ENCODE measurements around the gene RAB40B.
A peak's percentile ranks its signal among the peaks of the same experiment; 100 is the strongest.

The RAB40B gene

DNA sequence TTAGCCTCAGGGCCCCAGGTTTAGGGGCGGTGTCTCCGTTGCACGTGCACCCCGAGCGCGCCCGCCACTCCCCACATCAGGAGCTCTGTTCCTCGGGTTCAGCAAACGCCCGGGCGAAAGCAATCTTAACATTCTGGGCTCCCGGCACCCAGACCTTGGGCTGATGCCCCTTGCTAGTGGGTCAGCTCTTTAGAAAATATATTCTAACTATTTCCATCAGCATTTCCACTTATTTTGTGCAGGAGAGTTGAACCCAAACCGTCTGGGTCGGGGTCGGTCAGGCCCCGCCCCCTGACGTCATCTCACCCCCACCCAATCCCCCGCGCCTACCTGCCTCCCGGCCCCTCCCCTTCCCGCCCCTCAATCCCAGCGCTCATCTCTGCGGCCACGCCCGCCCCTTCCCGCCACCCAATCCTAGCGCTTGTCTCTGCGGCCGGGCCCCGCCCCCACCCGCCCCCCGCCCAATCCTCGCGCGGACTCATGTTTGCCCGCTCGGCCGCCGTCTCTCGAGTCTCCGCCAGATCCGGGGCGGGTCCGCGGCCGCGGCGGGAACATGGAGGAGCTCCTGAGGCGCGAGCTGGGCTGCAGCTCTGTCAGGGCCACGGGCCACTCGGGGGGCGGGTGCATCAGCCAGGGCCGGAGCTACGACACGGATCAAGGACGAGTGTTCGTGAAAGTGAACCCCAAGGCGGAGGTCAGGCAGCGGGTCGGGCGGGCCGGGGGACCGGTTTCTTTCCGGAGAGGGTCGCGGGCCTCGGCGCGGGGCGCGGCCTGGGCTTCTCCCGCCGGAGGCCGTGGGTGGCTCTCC, 17.9 kb upstream of the RAB40B start, which contains the start of gene FN3KRP:
TSS of gene FN3KRP (plus strand) at position 504 of the 808 bp plus-strand sequence. CDS start at position 554, 50 bp downstream.
- DNase-seq: peak; percentile 91

DNA sequence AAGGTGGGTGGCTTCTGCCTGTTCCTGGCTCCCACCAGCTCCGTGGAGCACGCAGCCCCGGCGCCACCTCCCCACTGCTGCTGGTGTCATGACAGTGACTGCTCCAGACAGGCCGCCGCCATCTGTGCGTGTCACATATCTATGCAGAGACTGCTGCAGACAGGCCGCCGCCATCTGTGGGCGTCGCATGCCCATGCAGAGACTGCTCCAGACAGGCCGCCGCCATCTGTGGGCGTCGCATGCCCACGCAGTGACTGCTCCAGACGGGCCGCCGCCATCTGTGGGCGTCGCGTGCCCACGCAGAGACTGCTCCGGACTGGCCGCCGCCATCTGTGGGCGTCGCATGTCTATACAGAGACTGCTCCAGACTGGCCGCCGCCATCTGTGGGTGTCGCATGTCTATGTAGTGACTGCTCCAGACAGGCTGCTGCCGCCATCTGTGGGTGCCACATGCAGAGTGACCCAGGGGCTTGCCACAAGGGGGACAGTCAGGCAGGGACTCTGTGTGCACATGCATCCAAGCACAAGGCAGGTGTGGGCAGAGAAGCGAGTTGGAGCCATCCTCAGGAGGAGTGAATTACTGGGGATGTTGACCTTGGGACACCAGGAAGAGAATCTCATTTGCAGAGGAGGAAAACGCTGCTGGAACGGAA, 14.7 kb upstream of the RAB40B start:
- no peak for DNase-seq

GRCh38 chr17:82710499-82711232, 12.2 kb upstream of the RAB40B start:
- DNase-seq: no peak

GRCh38 chr17:82709676-82710498, 11.4 kb upstream of the RAB40B start:
- no peak for DNase-seq

DNA sequence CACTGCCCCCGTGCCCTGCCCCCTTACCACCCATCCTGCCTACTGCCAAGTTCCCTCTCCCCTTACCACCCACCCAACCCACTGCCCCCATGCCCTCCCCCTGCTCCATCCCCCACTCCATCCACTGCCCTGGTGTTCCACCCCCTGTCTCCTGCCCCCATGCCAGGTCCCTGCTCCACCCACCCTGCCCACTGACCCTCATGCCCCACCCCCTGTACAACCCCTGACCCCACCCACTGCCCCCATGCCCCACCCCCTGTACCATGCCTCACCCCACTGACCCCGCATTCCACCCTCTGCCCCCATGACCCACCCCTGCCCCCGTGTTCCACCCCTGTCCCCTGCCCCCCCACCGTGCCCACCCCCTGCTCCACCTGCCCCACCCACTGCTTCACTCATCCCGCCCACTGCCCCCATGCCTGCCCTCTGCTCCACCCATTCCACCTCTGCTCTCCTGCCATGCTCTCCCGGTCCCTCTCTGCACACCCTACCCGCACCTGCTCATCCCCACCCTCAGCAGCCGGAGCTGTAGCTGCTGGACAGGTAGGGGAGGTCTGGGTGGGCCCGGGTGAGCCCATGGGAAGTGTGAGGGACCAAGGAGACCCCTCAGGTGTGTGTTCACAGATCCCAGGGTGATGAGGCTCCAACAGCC, 10.7 kb upstream of the RAB40B start:
- no peak for DNase-seq

DNA sequence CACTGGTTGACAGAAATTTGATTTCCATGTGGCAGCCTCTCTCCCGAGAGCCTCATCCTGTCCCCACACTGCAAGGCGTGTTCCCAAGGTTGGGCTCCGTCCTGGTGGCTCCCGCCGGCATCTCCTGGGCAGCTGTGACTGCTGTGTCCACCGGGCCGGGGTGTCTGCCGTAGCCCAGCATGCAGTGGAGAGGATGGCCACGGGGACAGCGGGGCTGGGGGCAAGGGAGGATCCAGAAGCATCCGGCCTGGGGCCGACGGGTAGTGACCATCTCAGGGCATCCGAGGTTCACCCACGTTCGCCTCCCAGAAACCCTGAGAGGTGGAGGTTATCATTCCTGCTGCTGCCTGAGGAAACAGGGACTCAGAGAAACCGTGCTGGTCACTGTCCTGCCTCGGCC, 7.3 kb upstream of the RAB40B start:
- no peak for DNase-seq

DNA sequence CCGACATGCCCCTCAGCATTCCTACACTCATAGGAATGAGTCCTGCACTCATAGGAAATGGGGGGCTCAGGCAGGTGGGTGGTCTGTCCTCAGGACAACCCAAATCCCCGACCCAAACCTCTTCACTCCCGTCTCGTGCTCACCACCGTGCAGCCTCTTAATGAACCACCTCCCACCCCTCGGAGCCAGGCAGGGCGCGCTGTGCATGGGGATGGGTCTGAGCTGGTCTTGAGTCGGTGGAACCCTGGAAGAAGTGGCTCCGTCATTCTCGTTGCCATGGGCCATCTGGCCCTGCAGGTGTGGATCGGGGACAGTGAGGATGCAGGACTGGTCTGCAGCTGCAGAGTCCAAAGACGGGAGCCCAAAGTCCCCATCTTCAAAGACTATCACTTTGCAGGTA, 6.4 kb upstream of the RAB40B start:
- no peak for DNase-seq

DNA sequence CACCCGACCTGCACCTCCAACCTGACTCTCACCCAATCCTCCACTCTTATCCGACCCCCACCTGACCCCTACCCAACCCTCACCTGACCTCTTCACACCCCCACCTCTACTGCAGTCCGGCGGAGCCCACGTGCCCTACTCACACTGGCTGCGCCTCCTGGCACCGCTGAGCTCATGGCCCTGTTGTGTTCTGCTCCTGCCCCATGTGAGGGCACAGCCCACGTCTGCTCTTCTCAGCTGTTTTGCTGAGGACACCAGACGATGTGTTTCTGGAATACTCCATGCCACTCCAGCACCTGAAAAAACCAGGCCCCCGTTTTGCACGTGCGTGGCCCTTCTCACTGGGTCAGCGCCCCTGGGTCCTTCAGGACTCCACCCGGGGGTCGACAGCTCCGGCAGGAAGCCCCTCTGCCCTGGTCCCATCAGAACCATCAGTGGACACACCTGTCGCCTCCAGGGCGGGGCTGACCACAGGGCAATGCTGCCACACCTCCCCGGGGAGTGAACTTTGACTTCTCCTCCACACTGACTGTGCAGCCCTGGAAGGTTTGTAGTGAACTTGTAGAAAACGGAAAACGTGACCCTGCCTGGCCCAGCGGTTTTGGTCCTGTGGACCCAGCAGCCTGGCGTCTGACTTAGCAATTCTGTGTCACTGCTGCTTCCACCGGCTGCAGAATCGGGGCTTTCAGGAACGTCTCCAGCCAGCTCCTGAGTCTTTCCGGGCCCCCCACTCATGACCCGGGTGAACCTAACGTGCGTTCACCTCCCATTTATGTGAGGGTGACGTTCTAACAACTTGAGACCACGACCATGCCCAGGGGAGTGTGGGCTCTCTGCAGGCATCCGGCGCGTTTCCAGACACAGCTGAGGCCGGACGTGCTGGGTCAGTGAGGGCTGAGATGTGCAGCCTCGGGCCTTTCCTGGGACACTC, 5.7 kb upstream of the RAB40B start:
- no peak for DNase-seq

- DNase-seq: no peak
Measured at GRCh38 chr17:82703036-82703745, 4.7 kb upstream of the RAB40B start.

DNA sequence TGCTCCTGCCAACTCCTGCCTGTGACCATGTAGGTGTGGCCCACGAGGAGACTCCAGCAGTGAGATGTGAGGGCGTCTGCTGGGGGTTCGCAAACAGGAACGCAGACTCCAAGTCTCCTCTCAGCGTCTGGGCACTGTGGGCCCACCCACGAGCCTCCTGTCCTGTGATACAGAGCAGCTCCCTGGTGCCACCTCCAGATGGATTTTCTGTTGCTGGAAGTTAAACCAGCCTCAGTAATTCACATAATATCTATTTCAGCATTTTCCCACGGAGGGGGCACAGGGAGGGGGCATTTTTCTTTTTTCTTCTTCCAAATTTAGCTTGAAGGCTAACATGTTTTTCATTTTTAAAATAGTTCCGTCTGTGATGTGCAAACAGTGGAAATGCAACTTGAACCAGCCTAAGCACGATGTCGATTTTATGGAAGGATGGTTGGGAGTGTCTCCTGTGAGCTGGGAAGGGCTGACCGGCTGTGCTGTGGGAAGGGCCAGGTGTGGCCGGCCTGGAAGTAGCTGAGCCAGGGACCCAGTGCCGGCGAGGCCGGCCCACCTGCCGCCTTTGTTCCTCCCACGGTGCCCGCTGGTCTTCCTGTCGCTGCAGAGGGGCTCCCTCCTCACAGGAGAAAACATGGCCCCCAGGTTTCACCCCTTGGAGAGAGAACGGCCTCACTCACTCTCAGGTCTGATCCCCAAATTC, 3.9 kb upstream of the RAB40B start:
- no peak for DNase-seq

DNA sequence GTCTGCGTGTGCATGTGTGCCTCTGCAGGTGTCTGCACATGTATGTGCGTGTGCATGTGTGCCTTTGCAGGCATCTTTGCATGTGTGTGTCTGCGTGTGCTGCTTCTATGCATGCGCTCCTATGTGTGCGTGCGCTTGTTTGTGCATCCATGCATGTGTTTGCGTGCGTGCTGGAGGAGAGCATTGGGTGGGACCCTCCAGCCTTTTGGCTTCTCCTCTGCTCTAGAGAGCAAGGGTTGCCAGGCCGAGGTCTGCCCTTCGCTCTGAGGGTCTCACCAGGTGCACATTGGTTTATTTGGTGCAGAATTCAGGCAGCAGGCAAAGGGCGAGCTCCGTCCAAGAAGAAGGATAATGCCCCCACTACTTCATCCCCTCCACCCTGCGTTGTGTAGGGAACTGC, 1.1 kb upstream of the RAB40B start:
- DNase-seq: no peak

GRCh38 chr17:82698974-82699442, 510 bp upstream of the RAB40B start:
- no peak for DNase-seq

DNA sequence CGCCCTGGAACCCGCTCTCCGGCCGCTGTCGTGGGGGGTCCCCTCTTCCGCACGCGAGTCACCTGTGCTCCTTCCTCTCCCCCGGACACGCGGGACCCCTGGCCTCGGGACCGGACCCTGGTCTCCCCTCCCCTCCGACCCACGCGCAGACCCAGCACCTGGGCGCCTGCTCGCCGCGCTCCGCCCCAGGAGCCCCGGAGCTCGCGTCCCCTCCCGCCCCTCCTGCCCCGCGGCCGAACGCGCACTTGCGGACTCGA, 762 bp downstream of the RAB40B start:
- DNase-seq: no peak

- DNase-seq: no peak
Measured at GRCh38 chr17:82696916-82697807, 1.3 kb downstream of the RAB40B start.

DNA sequence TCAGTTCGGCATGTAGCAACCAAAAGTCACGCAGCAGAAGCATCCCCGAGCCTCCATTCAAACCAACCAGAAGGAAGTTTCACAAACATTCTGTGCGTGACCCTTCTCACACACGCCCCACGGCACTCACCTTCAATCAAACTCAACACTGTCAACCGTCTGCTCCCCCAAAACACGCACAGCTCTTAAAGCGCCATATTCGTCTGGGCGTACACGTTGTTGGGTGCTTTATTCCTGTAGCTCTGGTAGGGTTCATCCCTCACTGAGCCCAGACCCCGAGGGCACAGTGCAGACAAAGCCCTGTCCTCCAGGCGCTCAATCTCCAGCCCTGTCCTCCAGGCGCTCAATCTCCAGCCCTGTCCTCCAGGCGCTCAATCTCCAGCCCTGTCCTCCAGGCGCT, 2.2 kb downstream of the RAB40B start:
- no peak for DNase-seq

DNA sequence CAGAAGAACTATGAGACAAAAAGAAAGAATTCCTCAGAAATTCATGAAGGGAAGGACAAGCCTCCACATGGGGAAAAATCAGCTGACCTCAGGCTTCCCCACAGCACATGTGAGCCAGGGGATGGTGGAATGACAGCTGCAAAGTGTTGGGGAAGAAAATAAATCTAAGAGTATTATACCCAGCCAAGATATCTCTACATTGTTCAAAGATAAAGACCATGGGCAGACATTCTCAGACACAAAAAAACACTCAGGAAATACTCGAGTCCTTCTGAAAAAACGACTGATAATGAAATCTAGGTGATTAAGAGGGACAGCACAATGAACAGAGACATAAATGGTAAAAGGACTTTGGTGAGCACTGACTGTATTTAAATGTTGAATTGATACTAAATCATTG, 3.9 kb downstream of the RAB40B start:
- no peak for DNase-seq

DNA sequence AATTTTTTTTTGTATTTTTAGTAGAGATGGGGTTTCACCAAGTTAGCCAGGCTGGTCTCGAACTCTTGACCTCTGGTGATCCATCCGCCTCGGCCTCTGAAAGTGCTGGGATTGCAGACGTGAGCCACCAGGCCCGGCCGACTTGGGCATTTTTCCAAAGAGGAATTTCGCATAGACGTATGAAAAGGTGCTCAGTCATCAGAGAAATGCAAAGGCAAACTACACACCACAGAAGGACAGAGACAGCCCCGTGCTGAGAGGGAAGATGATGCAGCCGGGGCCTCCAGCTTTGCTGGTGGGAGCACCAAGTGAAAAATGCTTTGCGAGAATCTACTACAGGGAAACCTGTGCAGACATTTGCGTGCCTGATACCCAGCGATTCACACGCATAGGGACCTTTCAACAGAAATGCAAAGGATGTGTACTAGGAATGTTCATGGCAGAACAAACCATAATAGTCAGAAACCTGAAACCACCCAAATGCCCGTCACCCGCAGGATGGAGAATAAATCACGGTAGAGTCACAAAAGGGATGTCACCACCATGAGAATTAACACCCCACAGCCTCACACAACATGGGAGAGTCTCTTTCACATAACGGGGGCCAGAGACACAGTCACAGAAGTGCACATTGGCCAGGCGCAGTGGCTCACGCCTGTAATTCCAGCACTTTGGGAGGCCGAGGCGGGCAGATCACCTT, 5.2 kb downstream of the RAB40B start:
- DNase-seq: no peak

- DNase-seq: no peak
Measured at GRCh38 chr17:82692268-82692667, 6.2 kb downstream of the RAB40B start.
